ENCODE measurements around the gene ZNF668. TPM values are rescaled to one million over a fixed set of nuclear protein-coding genes. Genes with fewer than 3 reads are reported as not detected.

ZNF668 gene
- total and polyA plus RNA-seq, 2 of the 13 experiments (the other 11 are each of a cell fraction or from before 2014, with no cell fraction given): 3.8 to 9.8 TPM

DNA sequence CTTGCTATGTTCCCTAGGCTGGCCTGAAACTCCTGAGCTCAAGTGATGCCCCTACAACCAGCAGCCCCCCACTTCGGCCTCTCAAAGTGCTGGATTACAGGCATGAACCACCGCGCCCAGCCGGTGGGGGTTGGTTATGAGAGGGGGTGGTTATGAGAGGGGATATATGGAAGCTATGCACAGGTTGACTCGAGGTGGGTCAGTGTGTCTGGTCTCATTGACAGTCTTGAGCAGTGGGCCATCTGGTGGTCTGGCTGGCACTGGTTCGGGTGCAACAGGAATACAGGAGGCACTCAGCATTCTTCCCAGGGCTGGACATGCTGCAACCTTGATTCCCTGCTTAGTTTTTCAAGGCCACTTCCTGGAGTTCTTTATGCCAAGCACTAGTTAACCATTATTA lies 58.0 kb downstream of the ZNF668 start (continued):
- TF ChIP-seq, protein P1, sequence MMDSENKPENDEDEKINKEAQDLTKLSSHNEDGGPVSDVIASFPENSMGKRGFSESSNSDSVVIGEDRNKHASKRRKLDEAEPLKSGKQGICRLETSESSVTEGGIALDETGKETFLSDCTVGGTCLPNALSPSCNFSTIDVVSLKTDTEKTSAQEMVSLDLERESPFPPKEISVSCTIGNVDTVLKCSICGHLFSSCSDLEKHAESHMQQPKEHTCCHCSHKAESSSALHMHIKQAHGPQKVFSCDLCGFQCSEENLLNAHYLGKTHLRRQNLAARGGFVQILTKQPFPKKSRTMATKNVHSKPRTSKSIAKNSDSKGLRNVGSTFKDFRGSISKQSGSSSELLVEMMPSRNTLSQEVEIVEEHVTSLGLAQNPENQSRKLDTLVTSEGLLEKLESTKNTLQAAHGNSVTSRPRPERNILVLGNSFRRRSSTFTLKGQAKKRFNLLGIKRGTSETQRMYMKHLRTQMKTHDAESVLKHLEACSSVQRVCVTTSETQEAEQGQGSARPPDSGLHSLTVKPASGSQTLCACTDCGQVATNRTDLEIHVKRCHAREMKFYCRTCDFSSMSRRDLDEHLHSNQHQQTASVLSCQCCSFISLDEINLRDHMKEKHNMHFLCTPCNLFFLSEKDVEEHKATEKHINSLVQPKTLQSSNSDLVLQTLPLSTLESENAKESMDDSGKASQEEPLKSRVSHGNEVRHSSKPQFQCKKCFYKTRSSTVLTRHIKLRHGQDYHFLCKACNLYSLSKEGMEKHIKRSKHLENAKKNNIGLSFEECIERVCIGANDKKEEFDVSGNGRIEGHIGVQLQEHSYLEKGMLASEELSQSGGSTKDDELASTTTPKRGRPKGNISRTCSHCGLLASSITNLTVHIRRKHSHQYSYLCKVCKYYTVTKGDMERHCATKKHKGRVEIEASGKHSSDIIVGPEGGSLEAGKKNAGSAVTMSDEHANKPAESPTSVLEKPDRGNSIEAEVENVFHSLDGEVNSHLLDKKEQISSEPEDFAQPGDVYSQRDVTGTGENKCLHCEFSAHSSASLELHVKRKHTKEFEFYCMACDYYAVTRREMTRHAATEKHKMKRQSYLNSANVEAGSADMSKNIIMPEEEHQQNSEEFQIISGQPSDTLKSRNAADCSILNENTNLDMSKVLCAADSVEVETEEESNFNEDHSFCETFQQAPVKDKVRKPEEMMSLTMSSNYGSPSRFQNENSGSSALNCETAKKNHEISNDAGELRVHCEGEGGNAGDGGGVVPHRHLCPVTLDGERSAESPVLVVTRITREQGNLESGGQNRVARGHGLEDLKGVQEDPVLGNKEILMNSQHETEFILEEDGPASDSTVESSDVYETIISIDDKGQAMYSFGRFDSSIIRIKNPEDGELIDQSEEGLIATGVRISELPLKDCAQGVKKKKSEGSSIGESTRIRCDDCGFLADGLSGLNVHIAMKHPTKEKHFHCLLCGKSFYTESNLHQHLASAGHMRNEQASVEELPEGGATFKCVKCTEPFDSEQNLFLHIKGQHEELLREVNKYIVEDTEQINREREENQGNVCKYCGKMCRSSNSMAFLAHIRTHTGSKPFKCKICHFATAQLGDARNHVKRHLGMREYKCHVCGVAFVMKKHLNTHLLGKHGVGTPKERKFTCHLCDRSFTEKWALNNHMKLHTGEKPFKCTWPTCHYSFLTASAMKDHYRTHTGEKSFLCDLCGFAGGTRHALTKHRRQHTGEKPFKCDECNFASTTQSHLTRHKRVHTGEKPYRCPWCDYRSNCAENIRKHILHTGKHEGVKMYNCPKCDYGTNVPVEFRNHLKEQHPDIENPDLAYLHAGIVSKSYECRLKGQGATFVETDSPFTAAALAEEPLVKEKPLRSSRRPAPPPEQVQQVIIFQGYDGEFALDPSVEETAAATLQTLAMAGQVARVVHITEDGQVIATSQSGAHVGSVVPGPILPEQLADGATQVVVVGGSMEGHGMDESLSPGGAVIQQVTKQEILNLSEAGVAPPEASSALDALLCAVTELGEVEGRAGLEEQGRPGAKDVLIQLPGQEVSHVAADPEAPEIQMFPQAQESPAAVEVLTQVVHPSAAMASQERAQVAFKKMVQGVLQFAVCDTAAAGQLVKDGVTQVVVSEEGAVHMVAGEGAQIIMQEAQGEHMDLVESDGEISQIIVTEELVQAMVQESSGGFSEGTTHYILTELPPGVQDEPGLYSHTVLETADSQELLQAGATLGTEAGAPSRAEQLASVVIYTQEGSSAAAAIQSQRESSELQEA (CRISPR knock-in tag; IDR thresholded peaks at IDR 0.05; ENCODE audit: not compliant biosample characterization): peak; percentile 53
- no peak for TF ChIP-seq ZNF367 (CRISPR knock-in tag; IDR thresholded peaks at IDR 0.05; ENCODE audit: borderline replicate concordance)
- no peak for TF ChIP-seq XBP1 (CRISPR knock-in tag; IDR thresholded peaks at IDR 0.05)
- TF ChIP-seq BORCS8-MEF2B (CRISPR knock-in tag; IDR thresholded peaks at IDR 0.05): no peak
- TF ChIP-seq, protein P2, sequence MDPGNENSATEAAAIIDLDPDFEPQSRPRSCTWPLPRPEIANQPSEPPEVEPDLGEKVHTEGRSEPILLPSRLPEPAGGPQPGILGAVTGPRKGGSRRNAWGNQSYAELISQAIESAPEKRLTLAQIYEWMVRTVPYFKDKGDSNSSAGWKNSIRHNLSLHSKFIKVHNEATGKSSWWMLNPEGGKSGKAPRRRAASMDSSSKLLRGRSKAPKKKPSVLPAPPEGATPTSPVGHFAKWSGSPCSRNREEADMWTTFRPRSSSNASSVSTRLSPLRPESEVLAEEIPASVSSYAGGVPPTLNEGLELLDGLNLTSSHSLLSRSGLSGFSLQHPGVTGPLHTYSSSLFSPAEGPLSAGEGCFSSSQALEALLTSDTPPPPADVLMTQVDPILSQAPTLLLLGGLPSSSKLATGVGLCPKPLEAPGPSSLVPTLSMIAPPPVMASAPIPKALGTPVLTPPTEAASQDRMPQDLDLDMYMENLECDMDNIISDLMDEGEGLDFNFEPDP (CRISPR knock-in tag; conservative IDR thresholded peaks at IDR 0.05): no peak
- TF ChIP-seq, protein P3, sequence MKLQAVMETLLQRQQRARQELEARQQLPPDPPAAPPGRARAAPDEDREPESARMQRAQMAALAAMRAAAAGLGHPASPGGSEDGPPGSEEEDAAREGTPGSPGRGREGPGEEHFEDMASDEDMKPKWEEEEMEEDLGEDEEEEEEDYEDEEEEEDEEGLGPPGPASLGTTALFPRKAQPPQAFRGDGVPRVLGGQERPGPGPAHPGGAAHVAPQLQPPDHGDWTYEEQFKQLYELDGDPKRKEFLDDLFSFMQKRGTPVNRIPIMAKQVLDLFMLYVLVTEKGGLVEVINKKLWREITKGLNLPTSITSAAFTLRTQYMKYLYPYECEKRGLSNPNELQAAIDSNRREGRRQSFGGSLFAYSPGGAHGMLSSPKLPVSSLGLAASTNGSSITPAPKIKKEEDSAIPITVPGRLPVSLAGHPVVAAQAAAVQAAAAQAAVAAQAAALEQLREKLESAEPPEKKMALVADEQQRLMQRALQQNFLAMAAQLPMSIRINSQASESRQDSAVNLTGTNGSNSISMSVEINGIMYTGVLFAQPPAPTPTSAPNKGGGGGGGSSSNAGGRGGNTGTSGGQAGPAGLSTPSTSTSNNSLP (IDR thresholded peaks at IDR 0.05; ENCODE audit: low read depth, low read length): peak; percentile 39; the same call in 1 of the 2 replicates
- TF ChIP-seq ZNF232 (CRISPR knock-in tag; IDR thresholded peaks at IDR 0.05; ENCODE audit: borderline replicate concordance): peak; percentile 44; the same call in 1 of the 2 replicates
- TF ChIP-seq XRCC5 (optimal IDR thresholded peaks at IDR 0.05; ENCODE audit: low read length): peak; percentile 54
- no peak for TF ChIP-seq ZNF460 (CRISPR knock-in tag; IDR thresholded peaks at IDR 0.05; ENCODE audit: borderline replicate concordance)
- TF ChIP-seq, protein P4, sequence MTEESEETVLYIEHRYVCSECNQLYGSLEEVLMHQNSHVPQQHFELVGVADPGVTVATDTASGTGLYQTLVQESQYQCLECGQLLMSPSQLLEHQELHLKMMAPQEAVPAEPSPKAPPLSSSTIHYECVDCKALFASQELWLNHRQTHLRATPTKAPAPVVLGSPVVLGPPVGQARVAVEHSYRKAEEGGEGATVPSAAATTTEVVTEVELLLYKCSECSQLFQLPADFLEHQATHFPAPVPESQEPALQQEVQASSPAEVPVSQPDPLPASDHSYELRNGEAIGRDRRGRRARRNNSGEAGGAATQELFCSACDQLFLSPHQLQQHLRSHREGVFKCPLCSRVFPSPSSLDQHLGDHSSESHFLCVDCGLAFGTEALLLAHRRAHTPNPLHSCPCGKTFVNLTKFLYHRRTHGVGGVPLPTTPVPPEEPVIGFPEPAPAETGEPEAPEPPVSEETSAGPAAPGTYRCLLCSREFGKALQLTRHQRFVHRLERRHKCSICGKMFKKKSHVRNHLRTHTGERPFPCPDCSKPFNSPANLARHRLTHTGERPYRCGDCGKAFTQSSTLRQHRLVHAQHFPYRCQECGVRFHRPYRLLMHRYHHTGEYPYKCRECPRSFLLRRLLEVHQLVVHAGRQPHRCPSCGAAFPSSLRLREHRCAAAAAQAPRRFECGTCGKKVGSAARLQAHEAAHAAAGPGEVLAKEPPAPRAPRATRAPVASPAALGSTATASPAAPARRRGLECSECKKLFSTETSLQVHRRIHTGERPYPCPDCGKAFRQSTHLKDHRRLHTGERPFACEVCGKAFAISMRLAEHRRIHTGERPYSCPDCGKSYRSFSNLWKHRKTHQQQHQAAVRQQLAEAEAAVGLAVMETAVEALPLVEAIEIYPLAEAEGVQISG (CRISPR knock-in tag; IDR thresholded peaks at IDR 0.05): peak; percentile 54; the same call in 1 of the 2 replicates
- peak; percentile 34; the same call in 1 of the 2 replicates for TF ChIP-seq RARA (CRISPR knock-in tag; IDR thresholded peaks at IDR 0.05)
- TF ChIP-seq, protein P5, sequence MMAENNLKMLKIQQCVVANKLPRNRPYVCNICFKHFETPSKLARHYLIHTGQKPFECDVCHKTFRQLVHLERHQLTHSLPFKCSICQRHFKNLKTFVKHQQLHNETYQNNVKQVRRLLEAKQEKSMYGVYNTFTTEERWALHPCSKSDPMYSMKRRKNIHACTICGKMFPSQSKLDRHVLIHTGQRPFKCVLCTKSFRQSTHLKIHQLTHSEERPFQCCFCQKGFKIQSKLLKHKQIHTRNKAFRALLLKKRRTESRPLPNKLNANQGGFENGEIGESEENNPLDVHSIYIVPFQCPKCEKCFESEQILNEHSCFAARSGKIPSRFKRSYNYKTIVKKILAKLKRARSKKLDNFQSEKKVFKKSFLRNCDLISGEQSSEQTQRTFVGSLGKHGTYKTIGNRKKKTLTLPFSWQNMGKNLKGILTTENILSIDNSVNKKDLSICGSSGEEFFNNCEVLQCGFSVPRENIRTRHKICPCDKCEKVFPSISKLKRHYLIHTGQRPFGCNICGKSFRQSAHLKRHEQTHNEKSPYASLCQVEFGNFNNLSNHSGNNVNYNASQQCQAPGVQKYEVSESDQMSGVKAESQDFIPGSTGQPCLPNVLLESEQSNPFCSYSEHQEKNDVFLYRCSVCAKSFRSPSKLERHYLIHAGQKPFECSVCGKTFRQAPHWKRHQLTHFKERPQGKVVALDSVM (CRISPR knock-in tag; IDR thresholded peaks at IDR 0.05): peak; percentile 65
- no peak for TF ChIP-seq ZNF629 (CRISPR knock-in tag; conservative IDR thresholded peaks at IDR 0.05)

Measured in HepG2 (cell line).